Measurements from ENCODE around the gene CDC37L1.

CDC37L1 gene

GRCh38 chr9:4755026-4755609 is 75.7 kb downstream of the CDC37L1 start:
- no peak for DNase-seq (ENCODE audit: low read depth)

GRCh38 chr9:4756420-4756819 is 77.1 kb downstream of the CDC37L1 start:
- DNase-seq (ENCODE audit: low read depth) = no peak

All from stimulated activated CD8-positive, alpha-beta memory T cell treated with anti-CD3 and anti-CD28 coated beads, Interleukin-12 subunit alpha, Interleukin-12 subunit beta, amount 100 ng/mL, for 4 hours (primary cell).